A549 (cell line): Measurements from ENCODE around the gene KSR1. TPM values are rescaled to one million over a fixed set of nuclear protein-coding genes. Genes with fewer than 3 reads are reported as not detected.

Experiments
- ATAC-seq, 2 experiments: fragments of 200-7000 bp in 1 of 2; fragments of >200 bp in 1 of 2; cut with Nextera tagmentation in 1 of 2; cut with Tn5 transposase in 1 of 2; 3 replicates each; pipeline versions ENCODE4 v1.8.0 to v1.9.1; 2018 to 2020; ENCODE audit warnings: mild to moderate bottlenecking in 1 of 2, moderate library complexity in 1 of 2
- CTCF ChIA-PET: fragments of 300-600 bp; sonication (Branson Sonifier 250); formaldehyde crosslinking; extraction: SDS; loops from one replicate; lab custom pipeline; 2021; ENCODE audit warnings: antibody characterized with exemption, inconsistent platforms; lab: Yijun Ruan, JAX
- POLR2A ChIA-PET: fragments of 350-600 bp; formaldehyde crosslinking; extraction: SDS; loops from one replicate; lab custom pipeline; 2021; ENCODE audit warnings: antibody characterized with exemption, inconsistent platforms; lab: Yijun Ruan, JAX
- DNase-seq, 2 experiments: peaks; one replicate each; pipeline versions ENCODE4 v3.0.0 to v3.0.0-alpha.2; 2011 to 2016; ENCODE audit warnings: low read depth in 1 of 2, low spot score in 1 of 2
- FAIRE-seq: peaks from 2 replicates; lab custom pipeline; 2011; peaks lifted over from hg19 to GRCh38; lab: Jason Lieb, UNC
- H3K27ac ChIP-seq, 2 experiments: fragments of >200 bp; sonication (Bioruptor Twin); formaldehyde crosslinking; 3 replicates each; pipeline ENCODE4 v1.5.1; 2016 to 2017
- H3K4me1 ChIP-seq: fragments of >200 bp; sonication (Bioruptor Twin); formaldehyde crosslinking; 3 replicates; pipeline ENCODE4 v1.6.1; 2016
- H3K4me2 ChIP-seq: fragments of >200 bp; sonication (Bioruptor Twin); formaldehyde crosslinking; 3 replicates; pipeline ENCODE4 v1.6.1; 2016
- H3K4me3 ChIP-seq: fragments of >200 bp; sonication (Bioruptor Twin); formaldehyde crosslinking; 3 replicates; pipeline ENCODE4 v1.5.1; 2016
- H3K9me3 ChIP-seq: fragments of >200 bp; sonication (Bioruptor Twin); formaldehyde crosslinking; 3 replicates; pipeline ENCODE4 v1.6.1; 2016
- BHLHE40 ChIP-seq: IDR thresholded peaks from 2 replicates; pipeline ENCODE4 v1.6.1; 2012; ENCODE audit warnings: low read depth, low read length, inconsistent platforms
- CBX2 ChIP-seq: fragments of 200-600 bp; sonication (generic); IDR thresholded peaks from 2 replicates; pipeline ENCODE4 v1.6.1; 2016; ENCODE audit warnings: low read depth, mild to moderate bottlenecking, borderline replicate concordance
- CBX8 ChIP-seq: fragments of 200-600 bp; sonication (generic); IDR thresholded peaks from 2 replicates; pipeline ENCODE4 v1.6.1; 2016
- CEBPB ChIP-seq, 2 experiments: fragments of >200 bp in 1 of 2; sonication (Bioruptor Twin) in 1 of 2; formaldehyde crosslinking in 1 of 2; IDR thresholded peaks; 2 replicates each; pipeline ENCODE4 v1.6.1; 2012 to 2016
- ESRRA ChIP-seq: fragments of 150-350 bp; IDR thresholded peaks from 2 replicates; pipeline ENCODE4 v1.6.1; 2014; ENCODE audit warnings: mild to moderate bottlenecking, low read length, borderline replicate concordance
- FOSB ChIP-seq: fragments of 250-450 bp; sonication (Bioruptor Pico); IDR thresholded peaks from 2 replicates; pipeline ENCODE4 v1.5.0; 2020; ENCODE audit warnings: mild to moderate bottlenecking, moderate library complexity
- GATA3 ChIP-seq: IDR thresholded peaks from 2 replicates; pipeline ENCODE4 v1.6.1; 2012; ENCODE audit warnings: borderline replicate concordance
- HEYL ChIP-seq: fragments of 250-450 bp; sonication (Bioruptor Pico); IDR thresholded peaks from 2 replicates; pipeline ENCODE4 v1.8.0; 2021; ENCODE audit warnings: mild to moderate bottlenecking, moderate library complexity
- HOXB13 ChIP-seq: fragments of 250-450 bp; sonication (Bioruptor Pico); IDR thresholded peaks from 2 replicates; pipeline ENCODE4 v1.5.0; 2020; ENCODE audit warnings: low read depth, mild to moderate bottlenecking, moderate library complexity
- JUNB ChIP-seq: fragments of >200 bp; sonication (Bioruptor Twin); formaldehyde crosslinking; IDR thresholded peaks from 2 replicates; pipeline ENCODE4 v1.6.1; 2016
- KDM1A ChIP-seq: fragments of 200-600 bp; sonication (generic); IDR thresholded peaks from 2 replicates; pipeline ENCODE4 v1.6.1; 2016; ENCODE audit warnings: low read depth, mild to moderate bottlenecking
- NFE2L2 ChIP-seq: fragments of 150-350 bp; conservative IDR thresholded peaks from 2 replicates; pipeline ENCODE4 v1.6.1; 2014; ENCODE audit warnings: low read length
- NR3C1 ChIP-seq: fragments of >200 bp; sonication (Bioruptor Twin); formaldehyde crosslinking; IDR thresholded peaks from 3 replicates; pipeline ENCODE4 v1.6.1; 2017
- POLR2A ChIP-seq: IDR thresholded peaks from 2 replicates; pipeline ENCODE4 v1.6.1; 2012; ENCODE audit warnings: mild to moderate bottlenecking, low read length
- RFX5 ChIP-seq: fragments of 450-650 bp; IDR thresholded peaks from 2 replicates; pipeline ENCODE4 v1.7.1; 2014; ENCODE audit warnings: antibody characterized with exemption, mild to moderate bottlenecking, moderate library complexity
- SMC3 ChIP-seq: fragments of >200 bp; sonication (Bioruptor Twin); formaldehyde crosslinking; IDR thresholded peaks from 3 replicates; pipeline ENCODE4 v1.6.1; 2018; ENCODE audit warnings: inconsistent platforms
- SREBF2 ChIP-seq: fragments of 450-650 bp; IDR thresholded peaks from 2 replicates; pipeline ENCODE4 v1.6.1; 2014; ENCODE audit warnings: mild to moderate bottlenecking, moderate library complexity
- ZC3H11A ChIP-seq: fragments of 450-650 bp; IDR thresholded peaks from 2 replicates; pipeline ENCODE4 v1.6.1; 2014; ENCODE audit warnings: antibody characterized with exemption, mild to moderate bottlenecking
- ZNF302 ChIP-seq: fragments of 250-450 bp; sonication (Bioruptor Pico); IDR thresholded peaks from 2 replicates; pipeline ENCODE4 v1.9.0; 2021; ENCODE audit warnings: inconsistent platforms, mild to moderate bottlenecking, moderate library complexity
- ZSCAN20 ChIP-seq: fragments of 250-450 bp; sonication (Bioruptor Pico); IDR thresholded peaks from 2 replicates; pipeline ENCODE4 v1.8.0; 2022; ENCODE audit warnings: mild to moderate bottlenecking, moderate library complexity
- WGBS: methylation state at CpG from one replicate; pipeline ENCODE4 v1.1.6; 2017; ENCODE audit errors: missing lambda C conversion rate; 5-methylcytosine and 5-hydroxymethylcytosine counted together
- polyA plus RNA-seq, 4 experiments: library from polyadenylated mRNA; depleted of rRNA in 3 of 4; stranded (reverse); fragments of >200 nt; fragmentation: RNase III in 1 of 4; extraction: RNeasy Plus Mini Kit Qiagen cat#74134 plus additional on column Dnase treatment in 1 of 4; gene quantifications; 2 replicates in 3 of 4; 3 replicates in 1 of 4; pipeline ENCODE4 v1.2.3, GENCODE V29; 2011 to 2017
- TF ChIP-seq, protein P1 (sequence below): fragments of 250-450 bp; sonication (Bioruptor Pico); IDR thresholded peaks from 2 replicates; pipeline ENCODE4 v1.5.0; 2020; ENCODE audit warnings: low read depth, mild to moderate bottlenecking, moderate library complexity
- TF ChIP-seq, protein P2 (sequence below): fragments of >200 bp; sonication (Bioruptor Twin); formaldehyde crosslinking; IDR thresholded peaks from 2 replicates; pipeline ENCODE4 v1.6.1; 2016
- TF ChIP-seq, protein P3 (sequence below): fragments of 450-650 bp; IDR thresholded peaks from 2 replicates; pipeline ENCODE4 v1.6.1; 2014; ENCODE audit warnings: antibody characterized with exemption
- TF ChIP-seq, protein P4 (sequence below): IDR thresholded peaks from 2 replicates; pipeline ENCODE4 v1.6.1; 2012
- TF ChIP-seq, protein P5 (sequence below): fragments of 250-450 bp; sonication (Bioruptor Pico); IDR thresholded peaks from 2 replicates; pipeline ENCODE4 v1.5.0; 2021; ENCODE audit warnings: mild to moderate bottlenecking, moderate library complexity, borderline replicate concordance
- TF ChIP-seq, protein P6 (sequence below): fragments of >200 bp; sonication (Bioruptor Twin); formaldehyde crosslinking; IDR thresholded peaks from 3 replicates; pipeline ENCODE4 v1.5.1; 2016
- TF ChIP-seq, protein P7 (sequence below): IDR thresholded peaks from 2 replicates; pipeline ENCODE4 v1.6.1; 2012; ENCODE audit warnings: low read depth, borderline replicate concordance

The KSR1 gene
- polyA plus RNA-seq, 2 of the 4 experiments (the other 2 are of a cell fraction): 13.3 to 14.6 TPM

DNA sequence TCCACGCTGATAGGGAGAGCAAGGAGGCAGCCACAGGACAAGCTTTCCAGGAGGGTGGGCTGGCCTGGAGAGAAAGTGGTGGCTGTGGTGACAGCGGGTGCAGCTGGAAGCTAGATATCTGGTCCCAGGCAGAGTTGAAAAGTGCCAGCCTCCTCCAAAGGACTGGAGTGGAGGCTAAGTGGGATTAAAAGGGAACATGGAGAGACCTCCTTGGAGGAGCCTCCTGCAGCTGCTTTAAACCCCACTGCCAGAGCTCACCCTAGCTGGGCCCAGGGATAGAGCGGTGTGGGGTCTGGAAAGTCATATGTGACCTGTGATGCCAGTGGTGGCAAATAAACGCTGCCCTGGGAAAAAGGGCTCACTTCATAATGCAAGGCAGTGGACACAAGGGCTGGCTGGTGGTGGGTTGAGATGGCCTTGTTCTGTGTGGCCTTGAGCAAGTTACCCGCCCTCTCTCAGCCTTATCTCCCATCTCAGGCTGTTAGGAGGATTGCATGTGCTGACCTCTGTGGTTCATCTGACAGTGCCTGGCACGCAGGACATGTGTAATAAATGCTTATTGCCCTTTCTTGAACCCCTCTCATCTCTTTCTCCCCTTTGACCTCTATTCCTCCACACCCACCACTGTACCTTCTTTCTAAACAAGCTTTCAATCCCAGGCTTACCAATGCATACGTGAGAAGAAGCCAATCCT lies 113.8 kb downstream of the KSR1 start:
- POLR2A ChIA-PET: no interaction called here
- CTCF ChIA-PET: interaction anchor here (0.8 to 4.2 kb wide), 22 partner anchors 8 to 285 kb away, joined by 3 to 15 read pairs (median 4); partner anchors contain the start of gene KSR1
- TF ChIP-seq ZC3H11A (no peak), FOSB (no peak)
- WGBS: 94% methylated on average over 7 of the region's 7 CpGs
- Histone ChIP-seq H3K27ac (peak overlapping the region; percentile 21 to 87; a peak in 5 of 6 replicates), H3K9me3 (no peaks in the 10 kb centered on the region), H3K4me3 (no peak overlapping the region), H3K4me1 (peaks cover 84% of the 10 kb centered on the region), H3K4me2 (0 out of 3 replicates have a peak overlapping the region, but pooled peaks have one; percentile 15)
- no peak for DNase-seq
- no peak for FAIRE-seq
- ATAC-seq: no peak

DNA sequence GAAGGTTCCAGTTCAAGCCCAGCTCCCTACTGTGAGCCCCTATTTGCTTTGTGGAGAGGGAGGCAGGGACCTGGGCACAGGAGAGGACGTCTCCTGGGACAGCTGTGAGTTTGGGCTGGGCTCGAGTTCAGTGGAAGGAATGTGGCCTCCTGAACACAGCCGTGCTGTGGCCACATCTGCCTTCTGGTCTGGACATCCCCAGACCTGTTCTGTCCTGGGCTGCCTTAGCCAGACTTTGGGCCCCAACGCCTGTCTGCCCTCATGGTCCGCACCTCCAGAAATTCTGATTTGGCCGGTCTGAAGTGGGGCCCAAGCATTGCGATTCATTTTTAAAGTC lies 114.3 kb downstream of the KSR1 start:
- H3K4me1 ChIP-seq: peaks cover 80% of the 10 kb centered on the region
- CTCF ChIA-PET: interaction anchor here (0.8 to 4.2 kb wide), 16 partner anchors 8 to 286 kb away, joined by 3 to 15 read pairs (median 5); partner anchors contain the start of gene KSR1
- no peak for ATAC-seq

DNA sequence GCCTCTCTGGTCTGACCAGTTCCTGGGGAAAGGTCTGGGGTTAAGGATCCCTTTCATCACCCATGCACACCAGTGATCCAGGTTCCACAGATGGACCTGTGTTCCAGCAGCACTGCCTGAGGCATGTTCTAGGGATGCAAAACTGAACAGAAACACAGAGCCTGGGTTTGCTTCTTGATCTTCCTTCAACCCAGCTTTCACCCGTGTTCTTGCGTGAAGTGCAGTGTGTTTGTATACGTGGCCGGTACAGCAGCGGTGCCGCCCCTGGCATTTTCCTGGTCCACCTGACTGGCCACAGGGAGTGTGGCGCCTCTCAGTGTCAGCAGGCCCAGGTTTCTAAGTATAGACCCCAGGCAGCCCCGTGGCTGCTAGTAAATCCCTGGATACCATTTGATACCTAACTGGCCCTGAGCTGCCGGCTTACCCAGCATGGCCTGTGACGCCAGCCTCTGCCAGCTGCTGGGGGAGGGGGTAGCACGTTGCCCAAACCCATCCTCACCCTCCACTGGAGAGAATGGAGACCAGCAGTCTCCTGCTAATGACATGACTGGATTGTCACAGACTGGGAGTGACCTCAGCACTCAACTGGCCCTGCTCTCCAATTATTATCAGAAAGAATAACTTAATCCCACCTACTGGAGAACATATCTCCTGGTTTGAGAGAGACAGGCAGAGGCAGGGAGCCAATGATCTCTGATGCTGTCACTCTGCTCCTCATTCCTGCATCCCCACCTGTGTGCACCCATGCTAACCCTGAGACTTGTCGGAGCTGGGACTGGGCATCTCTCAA lies 115.5 kb downstream of the KSR1 start:
- CTCF ChIA-PET: interaction anchor here (0.6 to 25.8 kb wide), 8 partner anchors 9 to 351 kb away, joined by 3 to 523 read pairs (median 4); no protein-coding TSS in a partner anchor
- H3K9me3 ChIP-seq: no peaks in the 10 kb centered on the region

More for the DNA sequence above, 114.3 kb downstream of the KSR1 start:
- TF ChIP-seq POLR2A (no peak), NFE2L2 (no peak), GATA3 (no peak), KDM1A (no peak), HEYL (CRISPR knock-in tag) (no peak), ESRRA (no peak), SMC3 (no peak), SREBF2 (no peak), BHLHE40 (no peak), CEBPB (IDR thresholded peaks at IDR 0.05) (no peak)
- TF ChIP-seq, protein P1, sequence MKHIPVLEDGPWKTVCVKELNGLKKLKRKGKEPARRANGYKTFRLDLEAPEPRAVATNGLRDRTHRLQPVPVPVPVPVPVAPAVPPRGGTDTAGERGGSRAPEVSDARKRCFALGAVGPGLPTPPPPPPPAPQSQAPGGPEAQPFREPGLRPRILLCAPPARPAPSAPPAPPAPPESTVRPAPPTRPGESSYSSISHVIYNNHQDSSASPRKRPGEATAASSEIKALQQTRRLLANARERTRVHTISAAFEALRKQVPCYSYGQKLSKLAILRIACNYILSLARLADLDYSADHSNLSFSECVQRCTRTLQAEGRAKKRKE (CRISPR knock-in tag): no peak
- TF ChIP-seq, protein P2, sequence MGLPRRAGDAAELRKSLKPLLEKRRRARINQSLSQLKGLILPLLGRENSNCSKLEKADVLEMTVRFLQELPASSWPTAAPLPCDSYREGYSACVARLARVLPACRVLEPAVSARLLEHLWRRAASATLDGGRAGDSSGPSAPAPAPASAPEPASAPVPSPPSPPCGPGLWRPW: no peak
- H3K4me2 ChIP-seq: no peak overlapping the region
- WGBS: 93% methylated on average over 7 of the region's 7 CpGs
- POLR2A ChIA-PET: no interaction called here
- peak overlapping the region in 1 of 2 experiments; percentile 87; a peak in 3 of 6 replicates for H3K27ac ChIP-seq
- FAIRE-seq (no peak), DNase-seq (no peak)
- no peak overlapping the region for H3K4me3 ChIP-seq
- H3K9me3 ChIP-seq: no peaks in the 10 kb centered on the region

More for the DNA sequence above, 115.5 kb downstream of the KSR1 start:
- FAIRE-seq (no peak), DNase-seq (no peak), ATAC-seq (no peak)
- Histone ChIP-seq H3K4me2 (no peak overlapping the region), H3K27ac (peak overlapping the region in 1 of 2 experiments; percentile 87; a peak in 3 of 6 replicates), H3K4me1 (peaks cover 80% of the 10 kb centered on the region), H3K4me3 (no peak overlapping the region)
- POLR2A ChIA-PET: no interaction called here
- TF ChIP-seq, protein P3, sequence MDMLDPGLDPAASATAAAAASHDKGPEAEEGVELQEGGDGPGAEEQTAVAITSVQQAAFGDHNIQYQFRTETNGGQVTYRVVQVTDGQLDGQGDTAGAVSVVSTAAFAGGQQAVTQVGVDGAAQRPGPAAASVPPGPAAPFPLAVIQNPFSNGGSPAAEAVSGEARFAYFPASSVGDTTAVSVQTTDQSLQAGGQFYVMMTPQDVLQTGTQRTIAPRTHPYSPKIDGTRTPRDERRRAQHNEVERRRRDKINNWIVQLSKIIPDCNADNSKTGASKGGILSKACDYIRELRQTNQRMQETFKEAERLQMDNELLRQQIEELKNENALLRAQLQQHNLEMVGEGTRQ: no peak
- no peak for TF ChIP-seq ZSCAN20 (CRISPR knock-in tag)
- no peak for TF ChIP-seq CBX2
- no peak for TF ChIP-seq NR3C1
- TF ChIP-seq, protein P4, sequence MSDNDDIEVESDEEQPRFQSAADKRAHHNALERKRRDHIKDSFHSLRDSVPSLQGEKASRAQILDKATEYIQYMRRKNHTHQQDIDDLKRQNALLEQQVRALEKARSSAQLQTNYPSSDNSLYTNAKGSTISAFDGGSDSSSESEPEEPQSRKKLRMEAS: no peak
- TF ChIP-seq, protein P5, sequence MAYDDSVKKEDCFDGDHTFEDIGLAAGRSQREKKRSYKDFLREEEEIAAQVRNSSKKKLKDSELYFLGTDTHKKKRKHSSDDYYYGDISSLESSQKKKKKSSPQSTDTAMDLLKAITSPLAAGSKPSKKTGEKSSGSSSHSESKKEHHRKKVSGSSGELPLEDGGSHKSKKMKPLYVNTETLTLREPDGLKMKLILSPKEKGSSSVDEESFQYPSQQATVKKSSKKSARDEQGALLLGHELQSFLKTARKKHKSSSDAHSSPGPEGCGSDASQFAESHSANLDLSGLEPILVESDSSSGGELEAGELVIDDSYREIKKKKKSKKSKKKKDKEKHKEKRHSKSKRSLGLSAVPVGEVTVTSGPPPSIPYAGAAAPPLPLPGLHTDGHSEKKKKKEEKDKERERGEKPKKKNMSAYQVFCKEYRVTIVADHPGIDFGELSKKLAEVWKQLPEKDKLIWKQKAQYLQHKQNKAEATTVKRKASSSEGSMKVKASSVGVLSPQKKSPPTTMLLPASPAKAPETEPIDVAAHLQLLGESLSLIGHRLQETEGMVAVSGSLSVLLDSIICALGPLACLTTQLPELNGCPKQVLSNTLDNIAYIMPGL (CRISPR knock-in tag): no peak
- TF ChIP-seq ZC3H11A: no peak
- no peak for TF ChIP-seq CBX8
- no peak for TF ChIP-seq HOXB13
- TF ChIP-seq CEBPB (IDR thresholded peaks at IDR 0.05): no peak
- TF ChIP-seq JUNB: no peak
- no peak for TF ChIP-seq RFX5
- TF ChIP-seq SREBF2: no peak
- no peak for TF ChIP-seq GATA3
- TF ChIP-seq ZNF302 (CRISPR knock-in tag): no peak
- TF ChIP-seq, protein P6, sequence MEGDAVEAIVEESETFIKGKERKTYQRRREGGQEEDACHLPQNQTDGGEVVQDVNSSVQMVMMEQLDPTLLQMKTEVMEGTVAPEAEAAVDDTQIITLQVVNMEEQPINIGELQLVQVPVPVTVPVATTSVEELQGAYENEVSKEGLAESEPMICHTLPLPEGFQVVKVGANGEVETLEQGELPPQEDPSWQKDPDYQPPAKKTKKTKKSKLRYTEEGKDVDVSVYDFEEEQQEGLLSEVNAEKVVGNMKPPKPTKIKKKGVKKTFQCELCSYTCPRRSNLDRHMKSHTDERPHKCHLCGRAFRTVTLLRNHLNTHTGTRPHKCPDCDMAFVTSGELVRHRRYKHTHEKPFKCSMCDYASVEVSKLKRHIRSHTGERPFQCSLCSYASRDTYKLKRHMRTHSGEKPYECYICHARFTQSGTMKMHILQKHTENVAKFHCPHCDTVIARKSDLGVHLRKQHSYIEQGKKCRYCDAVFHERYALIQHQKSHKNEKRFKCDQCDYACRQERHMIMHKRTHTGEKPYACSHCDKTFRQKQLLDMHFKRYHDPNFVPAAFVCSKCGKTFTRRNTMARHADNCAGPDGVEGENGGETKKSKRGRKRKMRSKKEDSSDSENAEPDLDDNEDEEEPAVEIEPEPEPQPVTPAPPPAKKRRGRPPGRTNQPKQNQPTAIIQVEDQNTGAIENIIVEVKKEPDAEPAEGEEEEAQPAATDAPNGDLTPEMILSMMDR: no peak
- TF ChIP-seq KDM1A: no peak
- TF ChIP-seq, protein P7, sequence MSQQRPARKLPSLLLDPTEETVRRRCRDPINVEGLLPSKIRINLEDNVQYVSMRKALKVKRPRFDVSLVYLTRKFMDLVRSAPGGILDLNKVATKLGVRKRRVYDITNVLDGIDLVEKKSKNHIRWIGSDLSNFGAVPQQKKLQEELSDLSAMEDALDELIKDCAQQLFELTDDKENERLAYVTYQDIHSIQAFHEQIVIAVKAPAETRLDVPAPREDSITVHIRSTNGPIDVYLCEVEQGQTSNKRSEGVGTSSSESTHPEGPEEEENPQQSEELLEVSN: no peak
- TF ChIP-seq NFE2L2: no peak
- WGBS: 88% methylated on average over 12 of the region's 12 CpGs
